IMR-90 (cell line): Measurements from ENCODE around the gene ADAMTS14. TPM values are rescaled to one million over a fixed set of nuclear protein-coding genes. Genes with fewer than 3 reads are reported as not detected.

Experiments used
- ATAC-seq: fragments of 200-7000 bp; cut with Tn5 transposase; 2 replicates; pipeline ENCODE4 v1.9.1; 2020; ENCODE audit warnings: low read depth, mild to moderate bottlenecking, moderate library complexity
- BruUV-seq: library from RNA; stranded (reverse); fragments of 400-500 nt; replicated peaks from 2 replicates; lab custom pipeline; 2021; lab: Mats Ljungman, UMichigan
- CTCF ChIA-PET: fragments of 300-600 bp; formaldehyde crosslinking; extraction: SDS; loops from one replicate; lab custom pipeline; 2021; ENCODE audit warnings: antibody characterized with exemption; lab: Yijun Ruan, JAX
- POLR2A ChIA-PET: fragments of 300-600 bp; sonication (Branson Sonifier 250); formaldehyde crosslinking; loops from one replicate; lab custom pipeline; 2022; ENCODE audit warnings: antibody characterized with exemption; ENCODE audit not compliant: unreplicated experiment; lab: Charles Lee
- DNase-seq: peaks from one replicate; pipeline ENCODE4 v3.0.0; 2013
- H2AFZ ChIP-seq: replicated peaks from 2 replicates; pipeline ENCODE3; 2013; ENCODE audit warnings: low read length, mild to moderate bottlenecking; ENCODE audit not compliant: poor library complexity
- H2AK5ac ChIP-seq: 2 replicates; pipeline ENCODE4 v1.6.1; 2013; ENCODE audit warnings: low read depth, low read length, inconsistent platforms
- H2AK9ac ChIP-seq: replicated peaks from 2 replicates; pipeline ENCODE3; 2013; ENCODE audit warnings: mild to moderate bottlenecking, low read depth, low read length, moderate library complexity; ENCODE audit not compliant: poor library complexity
- H2BK120ac ChIP-seq: 2 replicates; pipeline ENCODE4 v1.6.1; 2013; ENCODE audit warnings: low read depth, low read length, inconsistent platforms
- H2BK15ac ChIP-seq: 3 replicates; pipeline ENCODE4 v1.6.1; 2013; ENCODE audit warnings: low read depth, low read length, inconsistent platforms
- H2BK20ac ChIP-seq: 2 replicates; pipeline ENCODE4 v1.6.1; 2013; ENCODE audit warnings: low read depth, mild to moderate bottlenecking, inconsistent platforms, low read length, moderate library complexity
- H2BK5ac ChIP-seq: 2 replicates; pipeline ENCODE4 v1.6.1; 2013; ENCODE audit warnings: mild to moderate bottlenecking, low read depth, low read length, inconsistent platforms; ENCODE audit not compliant: poor library complexity, severe bottlenecking
- H3K14ac ChIP-seq: replicated peaks from 2 replicates; pipeline ENCODE4 v1.6.1; 2013; ENCODE audit warnings: low read depth, low read length, inconsistent platforms
- H3K18ac ChIP-seq: 2 replicates; pipeline ENCODE4 v1.6.1; 2013; ENCODE audit warnings: low read depth, low read length, control low read depth
- H3K23ac ChIP-seq: 2 replicates; pipeline ENCODE4 v1.6.1; 2013; ENCODE audit warnings: low read depth, low read length, inconsistent platforms
- H3K27ac ChIP-seq: 2 replicates; pipeline ENCODE4 v1.5.1; 2013; ENCODE audit warnings: mild to moderate bottlenecking, control low read depth, low read length; ENCODE audit not compliant: insufficient read depth
- H3K27me3 ChIP-seq: 2 replicates; pipeline ENCODE4 v1.6.1; 2013; ENCODE audit warnings: low read length; ENCODE audit not compliant: control insufficient read depth, insufficient read depth
- H3K36me3 ChIP-seq: 2 replicates; pipeline ENCODE4 v1.6.1; 2013; ENCODE audit warnings: low read length, mixed read lengths; ENCODE audit not compliant: control insufficient read depth, insufficient read depth
- H3K4ac ChIP-seq: 2 replicates; pipeline ENCODE4 v1.6.1; 2013; ENCODE audit warnings: low read depth, low read length, inconsistent platforms
- H3K4me1 ChIP-seq: 2 replicates; pipeline ENCODE4 v1.6.1; 2013; ENCODE audit warnings: low read length, mixed read lengths; ENCODE audit not compliant: control insufficient read depth, insufficient read depth
- H3K4me2 ChIP-seq: 2 replicates; pipeline ENCODE4 v1.6.1; 2013; ENCODE audit warnings: low read depth, mild to moderate bottlenecking, control low read depth, low read length, moderate library complexity
- H3K4me3 ChIP-seq: 2 replicates; pipeline ENCODE4 v1.5.1; 2013; ENCODE audit warnings: low read depth, mild to moderate bottlenecking, control low read depth, low read length, moderate library complexity; ENCODE audit not compliant: insufficient read depth
- H3K56ac ChIP-seq: 2 replicates; pipeline ENCODE4 v1.6.1; 2013; ENCODE audit warnings: low read length, inconsistent platforms; ENCODE audit not compliant: insufficient read depth; ENCODE audit errors: extremely low read depth
- H3K79me1 ChIP-seq, 2 experiments: 2 replicates each; pipeline ENCODE4 v1.6.1; 2013; ENCODE audit warnings: low read length in 2 of 2, inconsistent platforms in 1 of 2, low read depth in 1 of 2
- H3K9ac ChIP-seq: 2 replicates; pipeline ENCODE4 v1.6.1; 2013; ENCODE audit warnings: low read depth, low read length, control low read depth
- H3K9me1 ChIP-seq: 2 replicates; pipeline ENCODE4 v1.6.1; 2013; ENCODE audit warnings: low read length, inconsistent platforms; ENCODE audit not compliant: insufficient read depth
- H3K9me3 ChIP-seq: 2 replicates; pipeline ENCODE4 v1.6.1; 2013; ENCODE audit warnings: low read length; ENCODE audit not compliant: control insufficient read depth, insufficient read depth
- H4K20me1 ChIP-seq: 2 replicates; pipeline ENCODE4 v1.6.1; 2013; ENCODE audit warnings: low read length, inconsistent platforms; ENCODE audit not compliant: insufficient read depth
- H4K5ac ChIP-seq: 2 replicates; pipeline ENCODE4 v1.6.1; 2013; ENCODE audit warnings: mild to moderate bottlenecking, low read depth, low read length, control low read depth
- H4K8ac ChIP-seq, 2 experiments: 2 replicates each; pipeline ENCODE4 v1.6.1; 2013; ENCODE audit warnings: low read depth in 2 of 2, low read length in 2 of 2, control low read depth in 1 of 2, inconsistent platforms in 1 of 2
- H4K91ac ChIP-seq: 2 replicates; pipeline ENCODE4 v1.6.1; 2013; ENCODE audit warnings: low read depth, low read length, inconsistent platforms; ENCODE audit not compliant: insufficient read depth
- CEBPB ChIP-seq: IDR thresholded peaks from 2 replicates; pipeline ENCODE4 v1.6.1; 2012; ENCODE audit warnings: low read depth, low read length, improper control_type of control experiment
- WGBS, 2 experiments: methylation state at CpG; one replicate each; pipeline versions ENCODE4 v1.1.5 to v1.1.7; 2013; ENCODE audit warnings: missing lambda C conversion rate in 2 of 2; ENCODE audit not compliant: insufficient read length in 1 of 2; ENCODE audit errors: extremely low coverage in 2 of 2; 5-methylcytosine and 5-hydroxymethylcytosine counted together
- dilution Hi-C: fragments of 300-500 bp; cut with HindIII; formaldehyde crosslinking; loops from one replicate; pipeline ENCODE4 v1.14.3; 2018; ENCODE audit warnings: low sequenced_read_pairs; ENCODE audit not compliant: unreplicated experiment
- in situ Hi-C: fragments of 300-500 bp; cut with MboI; formaldehyde crosslinking; loops from 3 replicates; pipeline ENCODE4 v1.14.3; 2019; ENCODE audit warnings: low sequenced_read_pairs, inconsistent platforms, mixed read lengths
- intact Hi-C: fragments of 100-400 bp; cut with micrococcal nuclease; formaldehyde crosslinking; loops from 2 replicates; pipeline ENCODE4 v1.10.0; 2022
- polyA plus RNA-seq, 3 experiments: library from polyadenylated mRNA; depleted of rRNA; stranded (reverse); fragments of >200 nt; gene quantifications; 2 replicates each; pipeline ENCODE4 v1.2.3, GENCODE V29; 2012; ENCODE audit warnings: low replicate concordance in 1 of 3
- total RNA-seq: library from RNA; depleted of rRNA; stranded (reverse); fragments of >200 nt; gene quantifications from 2 replicates; pipeline ENCODE4 v1.2.3, GENCODE V29; 2012
- TF ChIP-seq, protein P1 (sequence below): fragments of 150-350 bp; IDR thresholded peaks from 2 replicates; pipeline ENCODE4 v1.6.1; 2016; ENCODE audit warnings: low read depth, mild to moderate bottlenecking, low read length, moderate library complexity, borderline replicate concordance

The ADAMTS14 gene
- total and polyA plus RNA-seq, 2 of the 4 experiments (the other 2 are of a cell fraction), result under 0.01 to 0.31 TPM

GRCh38 chr10:70809726-70810125, 137.4 kb downstream of the ADAMTS14 start:
- H2BK5ac ChIP-seq, result no peak overlapping the region
- H2AFZ ChIP-seq, result no peak overlapping the region
- H2AK9ac ChIP-seq, result no peak overlapping the region
- no peak overlapping the region for H3K27ac ChIP-seq
- H4K5ac ChIP-seq, result no peak overlapping the region
- H4K91ac ChIP-seq, result no peak overlapping the region
- H3K14ac ChIP-seq, result no peak overlapping the region
- H3K23ac ChIP-seq, result no peak overlapping the region
- dilution Hi-C loops, result no loop called here
- H2AK5ac ChIP-seq, result no peak overlapping the region
- no peaks in the 10 kb centered on the region for H3K4me1 ChIP-seq
- no peaks in the 10 kb centered on the region for H3K9me3 ChIP-seq
- intact Hi-C loops, result loop anchor here (10.0 kb wide), 1 partner anchor 405 kb away; the partner anchor contains the start of gene UNC5B
- TF ChIP-seq CEBPB, result no peak
- TF ChIP-seq, protein P1, sequence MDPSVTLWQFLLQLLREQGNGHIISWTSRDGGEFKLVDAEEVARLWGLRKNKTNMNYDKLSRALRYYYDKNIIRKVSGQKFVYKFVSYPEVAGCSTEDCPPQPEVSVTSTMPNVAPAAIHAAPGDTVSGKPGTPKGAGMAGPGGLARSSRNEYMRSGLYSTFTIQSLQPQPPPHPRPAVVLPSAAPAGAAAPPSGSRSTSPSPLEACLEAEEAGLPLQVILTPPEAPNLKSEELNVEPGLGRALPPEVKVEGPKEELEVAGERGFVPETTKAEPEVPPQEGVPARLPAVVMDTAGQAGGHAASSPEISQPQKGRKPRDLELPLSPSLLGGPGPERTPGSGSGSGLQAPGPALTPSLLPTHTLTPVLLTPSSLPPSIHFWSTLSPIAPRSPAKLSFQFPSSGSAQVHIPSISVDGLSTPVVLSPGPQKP, result no peak
- no peaks in the 10 kb centered on the region for H3K79me1 ChIP-seq
- WGBS, 2 experiments, result no CpG with 5 or more reads among the region's 2 CpGs
- peaks cover 19% of the 10 kb centered on the region for H3K27me3 ChIP-seq
- H3K9ac ChIP-seq, result no peak overlapping the region
- no peak overlapping the region for H3K56ac ChIP-seq
- no peaks in the 10 kb centered on the region for H4K20me1 ChIP-seq
- H3K4ac ChIP-seq, result no peak overlapping the region
- H4K8ac ChIP-seq, result no peak overlapping the region
- no peaks in the 10 kb centered on the region for H3K9me1 ChIP-seq
- DNase-seq (no peak), ATAC-seq (no peak; the same call in 1 of the 2 replicates)
- no peak overlapping the region for H3K4me3 ChIP-seq
- no peak overlapping the region for H2BK20ac ChIP-seq
- H3K4me2 ChIP-seq, result no peak overlapping the region
- no peak overlapping the region for H3K18ac ChIP-seq
- ChIA-PET POLR2A (no interaction called here), CTCF (no interaction called here)
- no TSS peak for BruUV-seq
- in situ Hi-C loops, result loop anchor here (5.0 kb wide), 1 partner anchor 73 kb away; no protein-coding TSS in a partner anchor
- H3K36me3 ChIP-seq, result no peaks in the 10 kb centered on the region
- no peak overlapping the region for H2BK120ac ChIP-seq
- H2BK15ac ChIP-seq, result no peak overlapping the region
